ENCODE results near the gene LATS1. TPM values are rescaled to one million over a fixed set of nuclear protein-coding genes. Genes with fewer than 3 reads are reported as not detected.
"Not testable (repeated sequence)": the region's sequence is repeated elsewhere in the genome, so short reads cannot be mapped to it uniquely, and the experiment has no call there.

The LATS1 gene
- total and polyA plus RNA-seq, 9 donors: 10.7 to 46.0 (median 34.7) TPM

GRCh38 chr6:149691201-149691600 is 26.7 kb downstream of the LATS1 start:
- intact Hi-C loops (cut with DNase I): no loop called here
- no peak for DNase-seq
- no peaks in the 10 kb centered on the region for H3K4me1 ChIP-seq (ENCODE audit: insufficient read depth)
- no peaks in the 10 kb centered on the region for H3K36me3 ChIP-seq
- no peaks in the 10 kb centered on the region for H3K27me3 ChIP-seq
- H3K4me3 ChIP-seq: no peak overlapping the region
- WGBS, 3 donors: 95 to 98% (median 96%) methylated on average over 2 of the region's 2 CpGs
- TF ChIP-seq, protein P1, sequence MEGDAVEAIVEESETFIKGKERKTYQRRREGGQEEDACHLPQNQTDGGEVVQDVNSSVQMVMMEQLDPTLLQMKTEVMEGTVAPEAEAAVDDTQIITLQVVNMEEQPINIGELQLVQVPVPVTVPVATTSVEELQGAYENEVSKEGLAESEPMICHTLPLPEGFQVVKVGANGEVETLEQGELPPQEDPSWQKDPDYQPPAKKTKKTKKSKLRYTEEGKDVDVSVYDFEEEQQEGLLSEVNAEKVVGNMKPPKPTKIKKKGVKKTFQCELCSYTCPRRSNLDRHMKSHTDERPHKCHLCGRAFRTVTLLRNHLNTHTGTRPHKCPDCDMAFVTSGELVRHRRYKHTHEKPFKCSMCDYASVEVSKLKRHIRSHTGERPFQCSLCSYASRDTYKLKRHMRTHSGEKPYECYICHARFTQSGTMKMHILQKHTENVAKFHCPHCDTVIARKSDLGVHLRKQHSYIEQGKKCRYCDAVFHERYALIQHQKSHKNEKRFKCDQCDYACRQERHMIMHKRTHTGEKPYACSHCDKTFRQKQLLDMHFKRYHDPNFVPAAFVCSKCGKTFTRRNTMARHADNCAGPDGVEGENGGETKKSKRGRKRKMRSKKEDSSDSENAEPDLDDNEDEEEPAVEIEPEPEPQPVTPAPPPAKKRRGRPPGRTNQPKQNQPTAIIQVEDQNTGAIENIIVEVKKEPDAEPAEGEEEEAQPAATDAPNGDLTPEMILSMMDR (IDR thresholded peaks at IDR 0.05): no peak
- no peak for TF ChIP-seq POLR2A (IDR thresholded peaks at IDR 0.05)
- TF ChIP-seq EP300 (IDR thresholded peaks at IDR 0.05): no peak
- no peak overlapping the region for H3K27ac ChIP-seq
- no peaks in the 10 kb centered on the region for H3K9me3 ChIP-seq

- WGBS, 3 donors: 68 to 73% (median 70%) methylated on average over 7 of the region's 7 CpGs
- DNase-seq: no peak
- Histone ChIP-seq H3K4me3 (no peak overlapping the region), H3K36me3 (no peaks in the 10 kb centered on the region), H3K27ac (no peak overlapping the region), H3K27me3 (no peaks in the 10 kb centered on the region), H3K9me3 (no peaks in the 10 kb centered on the region), H3K4me1 (ENCODE audit: insufficient read depth) (no peaks in the 10 kb centered on the region)
- no peak for TF ChIP-seq POLR2A (IDR thresholded peaks at IDR 0.05)
- TF ChIP-seq EP300 (IDR thresholded peaks at IDR 0.05): no peak
- TF ChIP-seq, protein P1 (IDR thresholded peaks at IDR 0.05): no peak
- intact Hi-C loops (cut with DNase I): no loop called here
These were observed 31.7 kb downstream of the LATS1 start for GRCh38 chr6:149686230-149686629.

DNA sequence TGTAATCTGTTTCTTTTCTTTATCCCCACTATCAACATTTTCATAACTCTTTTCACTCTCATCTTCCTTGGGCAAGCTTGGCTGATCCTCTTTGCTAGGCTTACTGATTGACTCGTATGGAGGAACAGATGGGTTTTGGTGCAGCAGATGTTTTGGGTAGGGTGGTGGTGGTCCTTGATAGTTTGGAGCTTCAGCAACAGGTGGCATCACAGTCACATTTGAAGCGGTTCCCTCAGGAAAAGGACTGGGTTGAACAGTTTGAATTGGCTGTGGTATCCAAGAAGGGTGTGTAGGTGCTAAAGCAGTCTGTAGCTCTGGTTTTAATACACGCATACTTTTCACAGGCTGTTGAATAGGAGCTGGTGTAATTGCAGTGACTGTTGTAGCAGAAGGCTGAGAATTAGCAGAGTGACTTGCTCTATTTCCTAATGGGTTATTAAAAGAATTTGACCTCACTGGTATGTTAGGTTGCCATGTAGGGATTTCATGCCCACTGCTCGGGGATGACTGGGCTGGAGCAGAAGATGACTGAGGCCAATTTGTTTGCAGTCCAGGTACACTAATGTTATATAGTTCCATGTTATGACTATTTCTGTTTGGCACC is 34.5 kb downstream of the LATS1 start:
- intact Hi-C loops (cut with DNase I): no loop called here
- WGBS, 3 donors: 92 to 95% (median 93%) methylated on average over 4 of the region's 4 CpGs
- no peaks in the 10 kb centered on the region for H3K27me3 ChIP-seq
- no peaks in the 10 kb centered on the region for H3K4me1 ChIP-seq (ENCODE audit: insufficient read depth)
- no peaks in the 10 kb centered on the region for H3K36me3 ChIP-seq
- TF ChIP-seq, protein P1 (IDR thresholded peaks at IDR 0.05): no peak
- TF ChIP-seq POLR2A (IDR thresholded peaks at IDR 0.05) (no peak), EP300 (IDR thresholded peaks at IDR 0.05) (no peak)
- H3K4me3 ChIP-seq: no peak overlapping the region
- H3K9me3 ChIP-seq: no peaks in the 10 kb centered on the region
- H3K27ac ChIP-seq: no peak overlapping the region
- DNase-seq: no peak

- WGBS, 3 donors: 94 to 96% (median 95%) methylated on average over 14 of the region's 14 CpGs
- intact Hi-C loops (cut with DNase I); DNase-seq; H3K9me3 ChIP-seq; H3K27ac ChIP-seq; H3K36me3 ChIP-seq; H3K27me3 ChIP-seq; H3K4me3 ChIP-seq; H3K4me1 ChIP-seq (ENCODE audit: insufficient read depth): not testable (repeated sequence)
These were observed 36.1 kb downstream of the LATS1 start for GRCh38 chr6:149681845-149682244.

DNA sequence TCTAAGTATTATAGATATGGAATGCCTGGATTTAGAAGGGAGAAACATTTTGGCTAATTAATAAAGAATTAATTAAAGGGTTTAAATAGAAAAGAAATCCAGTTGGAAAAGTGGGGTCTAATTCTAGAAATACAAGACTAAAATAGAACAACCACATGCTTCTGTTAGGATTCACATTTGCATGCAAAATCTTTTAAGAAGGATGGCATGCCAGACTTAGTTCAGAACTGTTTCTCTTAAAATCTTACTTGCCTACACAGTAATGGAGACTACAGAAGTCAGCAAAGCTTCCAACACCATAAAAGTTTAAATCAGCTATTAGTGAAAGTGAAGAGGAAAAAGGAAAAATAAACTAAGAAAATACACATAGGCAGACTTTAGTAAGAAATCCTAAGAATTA is 36.7 kb downstream of the LATS1 start:
- H3K27me3 ChIP-seq: no peaks in the 10 kb centered on the region
- TF ChIP-seq, protein P1 (IDR thresholded peaks at IDR 0.05): no peak
- no peak for TF ChIP-seq EP300 (IDR thresholded peaks at IDR 0.05)
- no peak for TF ChIP-seq POLR2A (IDR thresholded peaks at IDR 0.05)
- intact Hi-C loops (cut with DNase I): no loop called here
- no peak overlapping the region for H3K4me3 ChIP-seq
- no peaks in the 10 kb centered on the region for H3K4me1 ChIP-seq (ENCODE audit: insufficient read depth)
- H3K27ac ChIP-seq: no peak overlapping the region
- DNase-seq: no peak
- H3K9me3 ChIP-seq: no peaks in the 10 kb centered on the region
- H3K36me3 ChIP-seq: no peaks in the 10 kb centered on the region
